HK-2 (cell line): ENCODE results near the gene GAP43.

Experiments
- DNase-seq: peaks from one replicate; pipeline ENCODE4 v3.0.0-alpha.2; 2018; ENCODE audit not compliant: unreplicated experiment

Gene GAP43, protein sequence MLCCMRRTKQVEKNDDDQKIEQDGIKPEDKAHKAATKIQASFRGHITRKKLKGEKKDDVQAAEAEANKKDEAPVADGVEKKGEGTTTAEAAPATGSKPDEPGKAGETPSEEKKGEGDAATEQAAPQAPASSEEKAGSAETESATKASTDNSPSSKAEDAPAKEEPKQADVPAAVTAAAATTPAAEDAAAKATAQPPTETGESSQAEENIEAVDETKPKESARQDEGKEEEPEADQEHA

DNA sequence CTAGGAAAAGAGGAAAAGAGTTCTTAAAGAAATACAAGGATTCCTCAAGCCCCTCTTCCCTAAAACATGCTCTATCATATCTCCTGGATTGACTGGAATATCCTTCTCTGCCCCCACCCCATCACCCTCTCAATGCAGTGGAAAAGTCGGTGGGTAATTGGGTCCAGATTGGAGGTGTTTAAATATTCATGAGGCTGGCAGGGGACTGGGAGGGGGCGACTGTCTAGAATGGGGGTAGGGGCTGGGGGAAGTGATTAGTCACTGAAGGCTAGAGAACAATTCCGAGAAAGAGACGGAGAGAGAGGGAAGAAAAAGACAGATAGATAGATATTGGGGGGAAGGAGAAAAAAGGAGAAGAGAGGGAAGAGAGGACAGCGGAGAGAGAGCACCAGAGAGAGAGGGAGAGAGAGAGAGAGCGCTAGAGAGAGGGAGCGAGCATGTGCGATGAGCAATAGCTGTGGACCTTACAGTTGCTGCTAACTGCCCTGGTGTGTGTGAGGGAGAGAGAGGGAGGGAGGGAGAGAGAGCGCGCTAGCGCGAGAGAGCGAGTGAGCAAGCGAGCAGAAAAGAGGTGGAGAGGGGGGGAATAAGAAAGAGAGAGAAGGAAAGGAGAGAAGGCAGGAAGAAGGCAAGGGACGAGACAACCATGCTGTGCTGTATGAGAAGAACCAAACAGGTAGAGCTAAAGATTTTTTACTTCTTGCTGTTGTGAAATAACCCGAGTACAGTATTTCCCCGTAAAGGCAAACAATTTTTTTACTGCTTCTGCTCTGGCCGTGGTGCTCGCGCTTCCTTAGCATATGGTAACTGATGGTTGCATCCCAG is at the start of gene GAP43:
TSS of gene GAP43 (plus strand) at position 467 of the 825 bp plus-strand sequence. CDS start at position 647, 180 bp downstream.
- peak; percentile 12 for DNase-seq

DNA sequence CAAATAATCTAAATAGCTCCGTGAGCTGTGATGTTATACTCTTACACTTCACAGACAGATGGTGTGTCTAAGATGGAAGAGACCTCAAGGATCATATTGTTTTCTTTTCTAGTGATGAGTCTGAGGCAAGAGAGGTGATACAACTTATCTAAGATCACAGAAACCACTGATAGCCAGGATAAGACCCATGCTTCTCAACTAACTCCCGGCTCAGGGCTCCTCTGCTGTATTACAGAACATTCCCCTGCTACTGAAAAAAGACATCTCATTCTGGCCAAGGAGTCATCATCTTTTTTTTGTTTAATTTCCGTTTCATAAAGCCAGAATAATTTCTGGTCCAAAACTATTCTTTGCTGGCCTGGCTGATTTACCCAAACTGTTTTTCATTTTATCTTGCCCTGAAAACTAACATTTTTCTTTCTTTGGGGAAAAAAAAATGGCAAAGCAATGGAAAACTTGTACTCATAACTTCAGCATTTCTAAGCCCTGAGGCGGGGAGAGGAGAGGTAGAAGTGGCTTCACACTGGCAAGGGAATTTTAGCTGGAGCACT is 46.9 kb upstream of the GAP43 start:
- no peak for DNase-seq

DNA sequence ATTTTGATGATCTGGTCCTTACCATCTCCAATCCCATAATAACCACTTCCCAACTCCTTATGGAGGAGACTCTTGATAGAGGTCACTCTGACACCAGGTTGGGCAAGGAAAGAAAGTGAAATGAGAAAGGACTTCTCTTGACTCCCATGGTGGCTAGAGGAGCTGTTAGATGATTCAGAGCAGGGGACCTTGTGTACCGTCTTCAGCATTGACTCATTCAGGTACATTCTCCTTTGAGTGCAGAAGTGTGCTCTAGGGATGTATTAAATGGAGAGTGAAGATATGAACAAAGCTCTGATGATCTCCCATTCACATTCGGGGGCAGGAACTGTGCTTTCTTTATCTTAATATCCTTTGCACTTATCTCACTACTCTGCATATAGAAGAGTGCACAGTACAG is 46.3 kb upstream of the GAP43 start:
- DNase-seq: no peak

DNA sequence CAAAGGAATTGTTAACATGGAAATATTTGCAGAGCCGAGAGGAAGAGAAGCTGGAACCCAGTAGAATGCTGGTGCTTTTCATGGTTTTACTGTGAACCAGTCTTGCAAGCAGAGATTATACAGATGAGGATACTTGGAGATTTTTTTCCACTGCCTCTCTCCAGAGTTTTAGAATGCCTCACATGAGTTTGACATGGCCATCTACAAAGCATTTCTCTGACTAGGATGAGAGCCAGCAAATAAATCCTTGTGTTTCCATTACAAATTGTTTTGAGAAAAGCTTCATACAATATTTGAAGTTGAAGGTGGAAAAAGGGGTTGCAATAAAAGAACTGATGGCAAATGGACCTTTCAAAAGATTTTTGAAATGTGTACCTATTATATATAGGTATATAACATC is 45.0 kb upstream of the GAP43 start:
- no peak for DNase-seq

DNA sequence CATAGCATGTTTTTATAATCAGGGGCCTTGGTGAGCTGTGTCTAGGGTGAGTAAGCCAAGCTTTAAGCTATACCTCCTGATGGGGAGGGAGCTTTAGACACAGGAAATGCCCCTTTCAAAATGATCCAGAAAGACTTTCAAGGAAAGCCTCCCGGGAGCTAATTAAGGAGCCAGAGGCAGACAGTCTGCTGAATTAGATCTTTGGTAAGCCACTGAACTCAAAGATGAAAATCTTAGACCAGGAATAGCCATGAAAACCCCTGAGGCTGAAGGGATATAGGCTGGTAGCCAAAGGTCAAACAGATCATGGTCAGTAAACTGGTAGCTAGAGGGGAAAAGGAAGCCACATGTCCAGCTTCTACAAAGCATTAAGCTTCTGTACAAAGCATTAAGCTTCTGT is 42.7 kb upstream of the GAP43 start:
- DNase-seq: no peak

DNA sequence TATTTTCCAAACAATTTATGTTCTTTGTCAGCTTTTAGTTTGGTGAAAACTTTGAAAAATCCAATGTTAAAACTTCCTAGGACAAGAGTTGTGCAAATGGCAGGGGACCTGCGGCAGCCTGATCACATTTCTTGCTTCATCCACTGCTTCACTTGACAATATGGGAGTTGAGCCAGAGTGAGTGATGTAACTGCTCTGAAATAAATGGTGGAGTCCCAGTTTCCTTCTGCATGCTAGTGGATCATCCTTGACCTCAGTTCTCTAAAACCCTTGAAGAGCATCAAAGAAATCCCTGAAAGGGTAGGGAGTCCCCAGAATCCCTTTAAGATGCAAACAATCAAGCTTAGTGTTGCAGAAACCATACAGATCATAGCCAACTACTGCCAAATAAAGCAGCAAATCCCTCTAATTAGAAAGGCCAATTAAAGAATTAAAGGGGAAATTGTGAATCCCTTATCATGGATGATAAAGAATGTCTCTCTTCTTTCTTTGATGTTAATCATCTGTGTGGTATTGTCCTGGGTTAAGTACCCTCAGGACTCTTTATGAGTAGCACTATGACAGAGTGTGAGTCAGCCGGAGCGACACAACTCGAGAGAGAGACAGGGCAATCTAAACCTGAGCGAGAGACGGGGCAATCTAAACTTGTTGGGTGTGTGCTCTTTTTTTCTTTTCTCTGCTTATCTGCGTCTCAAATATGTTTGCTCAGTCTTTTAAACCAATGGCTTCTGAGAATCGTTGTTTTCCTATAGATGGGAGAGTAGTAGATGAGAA is 41.8 kb upstream of the GAP43 start:
- no peak for DNase-seq

DNA sequence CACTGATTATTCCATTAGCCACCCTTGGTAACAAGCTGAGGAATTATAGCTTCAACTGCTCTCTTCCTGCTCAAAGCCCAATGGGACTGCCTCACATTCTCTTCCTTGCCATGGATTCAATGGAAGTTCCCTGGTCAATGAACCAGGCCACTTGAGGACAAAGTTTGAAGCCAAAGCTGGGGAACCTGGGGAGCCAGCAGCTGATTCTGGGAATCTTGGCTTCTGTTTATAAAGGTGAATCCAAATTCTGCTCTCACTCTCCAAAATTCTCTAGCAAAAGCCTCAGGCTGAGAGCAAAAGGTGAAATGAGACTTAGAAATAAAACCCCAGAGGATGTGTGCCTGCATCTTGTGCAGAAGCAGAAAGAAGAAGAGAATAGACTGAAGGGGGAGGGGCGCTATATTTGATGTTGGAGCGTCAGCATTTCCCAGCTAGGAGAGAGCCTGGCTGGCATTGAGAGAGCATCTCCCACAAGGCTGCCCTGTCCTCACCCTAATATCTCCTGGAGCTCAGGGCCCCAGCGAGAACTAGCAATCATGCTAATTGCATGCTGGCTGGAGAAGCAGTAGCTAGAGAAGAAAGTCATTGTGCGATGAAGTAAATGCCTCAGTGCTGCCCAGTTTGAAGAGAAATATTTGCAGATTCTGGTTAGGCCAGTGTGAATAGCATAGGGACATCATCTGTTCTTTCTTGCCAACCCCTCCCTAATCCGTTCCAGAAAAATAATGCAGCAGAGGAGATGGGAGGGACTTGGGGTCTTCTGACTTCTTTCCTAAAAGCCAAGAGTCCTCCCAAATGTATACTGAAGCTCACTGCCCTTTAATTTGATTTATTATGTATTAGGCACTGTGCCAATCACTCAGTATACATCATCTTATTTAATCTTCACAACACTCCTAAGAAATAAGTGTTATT is 34.9 kb upstream of the GAP43 start:
- no peak for DNase-seq

DNA sequence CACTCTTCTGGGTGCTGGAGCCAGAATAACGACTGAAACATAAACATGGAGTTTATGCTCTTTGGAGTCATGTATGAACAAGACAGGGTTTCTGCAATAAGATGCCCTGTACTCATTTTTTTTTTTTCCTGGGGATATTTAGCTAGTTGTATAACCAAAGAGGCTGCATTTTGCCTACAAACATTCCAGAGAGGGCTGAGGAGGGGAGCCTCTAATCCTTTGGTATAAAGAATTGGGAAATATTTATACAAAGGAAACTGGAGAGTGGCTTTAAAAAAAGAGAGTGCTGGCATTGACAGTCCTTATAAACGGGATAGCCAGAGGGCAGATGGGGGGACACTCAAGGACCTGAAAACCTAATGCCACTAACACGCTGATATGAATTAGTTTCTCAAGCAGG is 32.4 kb upstream of the GAP43 start:
- DNase-seq: no peak

DNA sequence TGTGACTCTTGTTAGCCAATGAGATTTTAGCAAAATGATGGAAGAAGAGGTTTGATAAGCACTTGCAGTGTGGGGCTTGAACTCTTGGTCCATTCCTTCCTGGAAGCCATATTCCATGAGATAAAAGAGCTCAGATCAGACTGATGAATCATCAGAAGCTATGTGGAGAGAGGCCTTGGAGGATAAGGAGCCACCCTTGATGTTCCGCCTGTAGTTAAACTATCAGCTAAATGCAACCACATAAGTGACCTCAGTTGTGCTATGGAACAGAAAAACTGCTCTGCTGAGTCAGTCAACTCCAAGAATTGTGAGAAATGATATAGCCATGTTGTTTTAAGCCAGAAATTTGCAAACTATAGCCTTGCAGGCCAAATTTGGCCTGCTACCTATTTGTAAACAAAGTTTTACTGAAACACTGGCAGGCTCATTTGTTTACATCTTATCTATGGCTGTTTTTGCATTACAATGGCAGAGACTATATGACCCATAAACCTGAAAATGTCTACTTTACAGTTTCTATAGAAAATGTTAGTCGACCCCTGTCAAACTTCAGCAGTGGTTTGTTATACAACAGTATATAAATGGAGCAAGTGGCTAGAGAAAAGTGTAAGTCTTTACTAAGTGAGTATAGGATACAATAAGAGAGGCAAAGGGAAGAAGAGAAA is 27.6 kb upstream of the GAP43 start:
- DNase-seq: no peak

DNA sequence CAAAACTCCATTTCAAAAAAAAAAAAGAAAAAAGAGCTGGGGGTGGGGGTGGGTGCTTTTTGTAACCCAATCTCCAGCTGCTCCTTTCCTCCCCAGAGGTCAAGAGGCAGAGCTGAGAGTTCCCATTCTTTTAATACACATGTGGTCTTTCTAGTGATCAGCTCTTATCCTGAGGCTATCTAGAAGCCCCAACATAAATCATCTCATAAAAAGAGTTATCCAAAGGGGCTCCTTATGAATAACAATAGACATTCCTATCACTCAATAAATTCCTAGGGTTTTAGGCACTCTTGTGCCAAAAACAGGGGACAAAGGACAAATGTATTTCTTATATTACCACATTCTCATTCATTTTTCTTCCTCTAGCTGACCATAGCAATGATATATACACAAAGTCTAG is 25.1 kb upstream of the GAP43 start:
- DNase-seq: no peak

DNA sequence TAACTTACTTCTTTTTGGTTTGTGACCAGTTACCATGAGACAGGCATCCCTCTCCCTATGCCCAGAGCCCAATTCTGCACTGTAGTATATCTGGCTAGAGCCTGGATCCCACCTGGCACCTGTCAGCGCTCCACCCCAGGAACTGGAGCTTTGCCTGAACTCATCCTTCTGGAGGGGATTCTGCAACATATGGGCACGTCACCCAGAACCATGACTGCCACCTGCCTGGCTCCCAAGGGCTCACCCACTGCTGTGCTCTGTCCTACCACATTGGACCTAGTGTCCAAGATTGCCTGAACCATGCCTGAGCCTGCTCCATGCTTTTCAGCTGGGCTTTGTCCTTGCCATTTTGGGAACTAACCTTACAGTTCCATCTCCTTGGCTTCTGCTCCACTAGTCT is 21.1 kb upstream of the GAP43 start:
- DNase-seq: no peak

DNA sequence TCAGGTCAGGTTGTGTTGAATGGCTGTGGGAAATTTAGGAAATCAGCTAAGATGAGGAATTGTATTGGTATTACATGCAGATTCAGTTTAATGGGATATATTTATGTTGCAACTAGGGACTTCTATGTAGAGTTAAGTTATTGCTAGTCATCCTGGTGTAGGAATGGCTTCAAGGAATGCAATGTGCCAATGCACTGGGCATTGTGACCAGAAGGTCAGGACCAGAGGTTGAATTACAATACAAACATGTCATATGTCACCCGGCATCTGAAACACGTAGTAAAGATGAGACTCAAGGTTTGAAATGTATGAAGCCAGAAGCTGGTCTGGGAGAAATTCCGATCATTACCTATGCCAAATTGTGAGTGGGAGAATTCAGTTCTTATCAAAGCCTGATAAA is 11.7 kb upstream of the GAP43 start:
- DNase-seq: no peak

DNA sequence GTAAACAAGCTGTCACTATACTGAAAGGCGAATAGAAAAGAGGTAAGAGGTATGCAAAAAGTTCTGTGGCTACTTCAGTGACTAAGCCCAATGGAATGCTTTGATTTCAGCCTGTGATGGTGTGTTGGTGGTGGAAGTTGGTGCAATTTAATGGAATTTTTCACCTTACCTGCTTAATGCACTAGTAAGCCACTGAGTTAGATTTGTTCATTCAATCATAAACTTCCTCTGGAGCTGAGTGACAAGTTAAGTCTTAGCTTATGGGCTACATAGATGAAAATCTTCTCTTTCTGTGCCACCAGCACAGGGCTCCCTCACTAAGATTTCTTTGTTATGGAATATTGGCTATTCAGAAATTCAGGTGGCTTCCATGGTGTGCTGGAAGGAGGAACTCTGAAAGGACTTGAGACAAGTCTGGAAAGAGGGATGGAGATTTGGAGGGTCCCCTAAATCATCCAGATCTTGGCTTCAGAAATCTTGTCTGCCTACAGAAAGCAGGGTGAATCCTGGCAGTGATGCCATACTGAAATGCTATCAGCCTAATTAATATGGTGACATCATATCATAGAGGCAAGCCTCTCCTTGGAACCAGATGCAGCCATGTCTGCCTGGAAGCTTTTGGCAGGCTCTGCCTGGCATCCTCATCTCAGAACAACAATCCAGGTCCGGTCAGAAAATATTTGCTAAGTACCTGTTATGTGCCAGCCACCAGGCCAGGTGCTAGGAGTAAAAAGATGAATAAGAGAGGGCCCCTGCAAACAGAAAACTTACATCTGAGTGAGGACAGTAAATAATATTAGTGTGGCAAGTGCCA is 8.1 kb upstream of the GAP43 start:
- no peak for DNase-seq

DNA sequence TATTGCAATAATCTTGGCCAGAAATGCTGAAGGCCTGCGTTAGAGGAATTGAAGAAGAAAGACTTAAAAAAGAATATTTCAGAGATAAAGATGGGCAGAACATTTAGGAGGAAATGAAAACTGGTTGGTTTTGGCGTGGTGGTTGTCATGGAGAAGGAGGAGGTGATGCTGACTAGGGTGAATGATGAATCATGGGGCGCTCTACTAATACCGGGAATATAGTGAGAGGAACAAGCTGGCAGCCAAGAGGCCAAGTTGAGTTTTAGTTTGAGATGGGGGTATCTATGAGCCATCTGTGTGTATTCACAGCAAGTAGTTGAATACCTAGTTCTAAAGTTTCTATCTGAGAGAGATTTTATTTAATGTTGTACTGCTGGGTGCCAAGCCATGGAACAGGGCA is 6.8 kb upstream of the GAP43 start:
- no peak for DNase-seq

DNA sequence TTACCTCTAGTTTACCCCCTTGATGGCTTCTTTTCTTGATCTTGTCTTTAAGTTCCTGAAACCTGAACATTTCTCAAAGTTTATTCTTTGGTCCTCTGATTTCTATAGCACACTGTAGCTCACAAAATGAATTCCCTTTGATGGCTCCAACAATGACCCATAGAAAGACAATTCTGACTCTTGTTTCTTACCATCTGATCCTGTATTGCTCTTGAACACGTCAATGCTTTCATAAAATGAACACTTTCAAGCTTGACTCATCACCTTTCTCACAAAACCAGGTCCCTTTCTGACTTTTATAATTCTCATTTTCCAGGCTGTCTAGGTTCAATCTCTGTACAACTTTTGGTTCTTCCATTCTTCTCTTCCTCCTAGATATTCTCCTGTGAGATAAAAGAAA is 5.7 kb upstream of the GAP43 start:
- DNase-seq: no peak

DNA sequence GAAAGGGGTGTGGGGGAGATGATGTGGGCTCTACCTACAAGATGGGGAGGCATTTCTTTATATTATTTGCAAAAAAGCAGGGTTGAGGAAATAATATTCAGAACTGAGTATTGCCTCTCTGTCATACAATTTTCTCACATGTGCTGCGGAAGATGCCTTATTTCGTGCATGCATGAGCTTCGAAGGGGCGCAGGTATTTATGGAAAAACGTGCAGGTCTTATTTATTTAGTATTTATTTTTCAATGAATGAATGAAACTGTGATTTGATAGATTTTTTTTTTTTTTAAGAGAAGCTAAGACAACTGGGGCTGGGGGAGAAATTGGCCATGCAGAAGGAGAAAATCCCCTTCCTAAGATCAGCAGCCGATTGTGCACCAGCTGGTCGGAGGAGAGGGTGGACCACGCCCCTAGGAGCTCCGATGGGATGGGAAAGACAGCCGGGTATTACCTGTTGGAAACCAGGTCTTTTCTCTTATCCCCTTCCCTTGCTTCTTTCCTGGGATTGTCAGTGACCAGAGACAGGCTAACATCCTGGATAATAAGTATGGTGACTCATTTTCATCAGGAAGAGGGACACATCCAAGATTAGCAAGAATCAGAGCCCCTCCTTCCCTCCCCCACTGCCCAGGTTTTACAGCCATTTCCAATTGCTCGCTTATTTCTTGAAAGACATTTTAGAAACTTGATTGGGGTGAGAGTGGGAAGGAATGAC is 875 bp downstream of the GAP43 start:
- DNase-seq: no peak

DNA sequence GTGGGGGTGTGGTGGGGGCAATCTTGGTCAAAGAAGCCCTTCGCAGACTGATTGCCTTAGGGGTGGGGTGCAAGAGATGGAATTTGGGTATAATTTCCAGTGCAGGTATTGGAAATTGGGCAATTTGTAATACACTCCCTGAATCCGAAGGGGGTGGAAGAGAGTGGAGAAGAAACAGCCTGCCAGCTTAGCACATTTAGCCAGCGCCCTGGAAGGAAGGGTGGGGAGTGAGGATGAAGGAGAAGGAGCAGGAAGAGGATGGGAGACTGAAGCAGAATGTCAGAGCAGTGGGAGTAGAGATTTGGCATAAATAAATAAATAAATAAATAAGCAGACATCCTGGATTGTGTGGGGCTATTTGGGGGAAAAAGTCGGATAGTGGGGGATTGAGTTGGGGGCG is 1.6 kb downstream of the GAP43 start:
- no peak for DNase-seq

DNA sequence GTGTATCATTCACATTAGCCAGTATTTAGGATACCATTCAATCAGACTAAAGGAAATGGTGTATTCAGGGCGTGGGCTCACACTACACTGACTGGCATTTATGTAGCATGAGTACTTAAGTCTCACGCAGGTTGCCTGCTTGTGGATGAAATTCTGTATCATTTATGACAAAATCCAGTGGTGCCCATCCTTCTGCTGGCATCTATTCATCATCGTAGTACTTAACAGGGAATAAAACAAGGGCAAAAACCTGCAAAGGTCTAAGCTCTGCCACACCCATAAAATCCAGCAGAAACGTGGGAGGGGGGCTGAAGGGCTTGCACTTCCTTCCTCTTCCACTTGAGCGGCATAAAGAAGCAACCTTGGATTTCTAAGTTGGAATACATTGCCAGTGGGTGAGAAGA is 2.7 kb downstream of the GAP43 start:
- no peak for DNase-seq

DNA sequence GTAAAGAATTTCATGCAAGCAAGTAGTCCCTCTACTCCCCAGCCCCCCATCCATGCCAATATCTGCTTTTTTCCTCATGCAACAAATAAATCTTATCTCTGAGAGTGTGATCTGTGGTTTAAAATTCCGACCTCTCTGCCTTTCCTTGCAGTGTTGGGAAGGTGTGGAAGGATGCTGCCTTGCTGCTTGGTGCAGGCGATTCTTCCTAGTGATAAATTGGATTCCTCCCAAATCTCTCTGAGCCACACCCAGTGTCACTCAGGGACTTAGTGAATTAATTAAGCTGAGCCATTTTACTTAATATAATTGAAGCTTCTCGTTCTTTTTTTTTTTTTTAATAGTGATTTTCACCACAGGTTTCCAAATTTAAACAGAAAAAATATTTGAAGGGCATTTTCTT is 3.4 kb downstream of the GAP43 start:
- no peak for DNase-seq
